Pulmonary artery endothelial cell (primary cell): ENCODE measurements around the gene ZMYM4. TPM values are rescaled to one million over a fixed set of nuclear protein-coding genes. Genes with fewer than 3 reads are reported as not detected.

Experiments
- DNase-seq: peaks from one replicate; pipeline ENCODE4 v3.0.0-alpha.2; 2011; ENCODE audit warnings: low read depth, low spot score
- total RNA-seq: library from RNA; depleted of rRNA; stranded (reverse); fragments of >200 nt; gene quantifications from 2 replicates; pipeline ENCODE4 v1.2.3, GENCODE V29; 2014

Gene ZMYM4
- total RNA-seq, 1 donor from 2014 or later = 37.2 TPM

GRCh38 chr1:35274197-35274596 lies 5.7 kb downstream of the ZMYM4 start:
- DNase-seq = no peak

- no peak for DNase-seq
Observed at GRCh38 chr1:35278886-35279554, 10.5 kb downstream of the ZMYM4 start.

- no peak for DNase-seq
Observed at GRCh38 chr1:35279555-35279904, 11.0 kb downstream of the ZMYM4 start.

- DNase-seq = no peak
Observed at GRCh38 chr1:35280006-35280405, 11.5 kb downstream of the ZMYM4 start.

- DNase-seq = no peak
Observed at GRCh38 chr1:35281565-35281964, 13.1 kb downstream of the ZMYM4 start.

- no peak for DNase-seq
Observed at GRCh38 chr1:35282172-35282571, 13.7 kb downstream of the ZMYM4 start.

GRCh38 chr1:35284852-35285251 lies 16.3 kb downstream of the ZMYM4 start:
- DNase-seq = no peak

GRCh38 chr1:35285771-35286606 lies 17.5 kb downstream of the ZMYM4 start:
- no peak for DNase-seq

- DNase-seq = no peak
Observed at GRCh38 chr1:35287807-35288640, 19.5 kb downstream of the ZMYM4 start.

GRCh38 chr1:35288761-35289160 lies 20.3 kb downstream of the ZMYM4 start:
- DNase-seq = no peak

GRCh38 chr1:35290452-35290851 lies 21.9 kb downstream of the ZMYM4 start:
- no peak for DNase-seq

GRCh38 chr1:35294809-35295208 lies 26.3 kb downstream of the ZMYM4 start:
- DNase-seq = no peak

GRCh38 chr1:35297886-35298285 lies 29.4 kb downstream of the ZMYM4 start:
- DNase-seq = no peak

GRCh38 chr1:35298464-35298863 lies 30.0 kb downstream of the ZMYM4 start:
- DNase-seq = no peak

- DNase-seq = no peak
Observed at GRCh38 chr1:35300376-35300775, 31.9 kb downstream of the ZMYM4 start.

GRCh38 chr1:35301674-35302392 lies 33.3 kb downstream of the ZMYM4 start:
- no peak for DNase-seq

GRCh38 chr1:35305383-35305782 lies 36.9 kb downstream of the ZMYM4 start:
- no peak for DNase-seq

GRCh38 chr1:35315649-35316048 lies 47.1 kb downstream of the ZMYM4 start:
- DNase-seq = no peak

- no peak for DNase-seq
Observed at GRCh38 chr1:35316264-35316663, 47.8 kb downstream of the ZMYM4 start.

GRCh38 chr1:35319988-35320713 lies 51.6 kb downstream of the ZMYM4 start:
- DNase-seq = no peak

GRCh38 chr1:35320937-35321336 lies 52.4 kb downstream of the ZMYM4 start:
- no peak for DNase-seq
